HepG2 (cell line): ENCODE results near the gene GMCL2. TPM values are rescaled to one million over a fixed set of nuclear protein-coding genes. Genes with fewer than 3 reads are reported as not detected.

Experiments
- ATAC-seq: fragments of 200-7000 bp; cut with Tn5 transposase; 3 replicates; pipeline ENCODE4 v1.9.1; 2020; ENCODE audit warnings: mild to moderate bottlenecking, moderate library complexity
- BruUV-seq: library from RNA; stranded (reverse); fragments of 400-500 nt; replicated peaks from 2 replicates; lab custom pipeline; 2021; lab: Mats Ljungman, UMichigan
- CTCF ChIA-PET: fragments of 300-600 bp; formaldehyde crosslinking; extraction: SDS; loops from one replicate; lab custom pipeline; 2021; ENCODE audit warnings: low total read pairs, inconsistent platforms, low intra/inter-chr PET ratio; lab: Yijun Ruan, JAX
- POLR2A ChIA-PET: fragments of 350-600 bp; sonication (Branson Sonifier 250); formaldehyde crosslinking; loops from one replicate; lab custom pipeline; 2020; ENCODE audit warnings: antibody characterized with exemption, inconsistent platforms; lab: Yijun Ruan, JAX
- DNase-seq: peaks from one replicate; pipeline ENCODE4 v3.0.0-alpha.2; 2015; ENCODE audit warnings: low spot score
- FAIRE-seq: peaks from 3 replicates; lab custom pipeline; 2011; peaks lifted over from hg19 to GRCh38; lab: Jason Lieb, UNC
- H2AFZ ChIP-seq: one replicate; pipeline ENCODE4 v1.6.1; 2011; ENCODE audit warnings: low read length, inconsistent platforms
- H3K27ac ChIP-seq: fragments of 300-600 bp; 3 replicates; pipeline ENCODE4 v1.8.0; 2011; ENCODE audit warnings: mixed run types, mild to moderate bottlenecking, mixed read lengths, low read length, inconsistent platforms; ENCODE audit not compliant: insufficient read depth; ENCODE audit errors: extremely low read length
- H3K27me3 ChIP-seq, 2 experiments: fragments of 200-600 bp in 1 of 2; 2 replicates in 1 of 2; 3 replicates in 1 of 2; pipeline versions ENCODE4 v1.6.0 to v1.8.0; 2011; ENCODE audit warnings: low read length in 2 of 2, mild to moderate bottlenecking in 2 of 2, moderate library complexity in 2 of 2, inconsistent platforms in 1 of 2; ENCODE audit not compliant: insufficient read depth in 2 of 2, control insufficient read depth in 1 of 2
- H3K36me3 ChIP-seq, 2 experiments: fragments of 200-600 bp in 1 of 2; replicated peaks in 1 of 2; 2 replicates in 1 of 2; 3 replicates in 1 of 2; pipeline versions ENCODE4 v1.5.1 to v1.8.0; 2011; ENCODE audit warnings: low read length in 2 of 2, inconsistent platforms in 1 of 2; ENCODE audit not compliant: insufficient read depth in 2 of 2, control insufficient read depth in 1 of 2
- H3K4me1 ChIP-seq: 2 replicates; pipeline ENCODE4 v1.5.1; 2012; ENCODE audit warnings: low read length, inconsistent platforms; ENCODE audit not compliant: insufficient read depth
- H3K4me2 ChIP-seq: 2 replicates; pipeline ENCODE4 v1.6.0; 2011; ENCODE audit warnings: low read depth, low read length, inconsistent platforms
- H3K4me3 ChIP-seq, 3 experiments: fragments of 200-600 bp in 1 of 3; sonication (generic), shearing (Covaris generic) in 1 of 3; replicated peaks in 1 of 3; 2 replicates each; pipeline ENCODE4 v1.5.1; 2011 to 2016; ENCODE audit warnings: low read length in 3 of 3, inconsistent platforms in 2 of 3, low read depth in 2 of 3, mild to moderate bottlenecking in 2 of 3, control low read depth in 1 of 3, mixed read lengths in 1 of 3; ENCODE audit not compliant: insufficient read depth in 1 of 3
- H3K79me2 ChIP-seq: one replicate; pipeline ENCODE4 v1.6.1; 2011; ENCODE audit warnings: low read length, inconsistent platforms; ENCODE audit not compliant: insufficient read depth
- H3K9ac ChIP-seq: 2 replicates; pipeline ENCODE4 v1.6.0; 2011; ENCODE audit warnings: mild to moderate bottlenecking, low read depth, low read length, inconsistent platforms; ENCODE audit not compliant: insufficient read depth
- H3K9me3 ChIP-seq: 2 replicates; pipeline ENCODE4 v1.5.1; 2012; ENCODE audit warnings: mild to moderate bottlenecking, low read length
- H4K20me1 ChIP-seq: 2 replicates; pipeline ENCODE4 v1.6.0; 2011; ENCODE audit warnings: inconsistent platforms, mild to moderate bottlenecking, low read length, moderate library complexity; ENCODE audit not compliant: insufficient read depth
- AGO2 ChIP-seq: fragments of 200-400 bp; formaldehyde crosslinking; optimal IDR thresholded peaks from 2 replicates; pipeline ENCODE3; 2017; ENCODE audit warnings: mild to moderate bottlenecking, low read depth, low read length, moderate library complexity
- RERE ChIP-seq: IDR thresholded peaks from 2 replicates; pipeline ENCODE4 v1.6.1; 2016; ENCODE audit warnings: low read depth, missing genetic modification reagents, missing compliant biosample characterization
- WGBS: methylation state at CpG from one replicate; pipeline ENCODE4 v1.1.6; 2017; ENCODE audit warnings: low lambda C conversion rate; 5-methylcytosine and 5-hydroxymethylcytosine counted together
- in situ Hi-C: cut with HindIII; loops from 2 replicates; pipeline ENCODE4 v1.10.0; 2017; ENCODE audit warnings: low pct_unique_long_range_greater_than_20kb; ENCODE audit not compliant: extremely low pct_ligation_motif_present
- intact Hi-C: fragments of 100-400 bp; cut with micrococcal nuclease; formaldehyde crosslinking; loops from one replicate; pipeline ENCODE4 v1.10.0; 2022; ENCODE audit not compliant: unreplicated experiment
- polyA plus RNA-seq, 8 experiments: library from polyadenylated mRNA; depleted of rRNA in 3 of 8; stranded (reverse) in 7 of 8; unstranded in 1 of 8; fragments of >200 nt; fragmentation: Illumina TruSeq in 4 of 8; extraction: Trizol in 4 of 8; gene quantifications; 2 replicates each; pipeline versions ENCODE4 v1.2.1 to v1.2.3, GENCODE V29; 2011 to 2016; ENCODE audit warnings: low read depth in 4 of 8, missing spikeins in 1 of 8, mixed read lengths in 1 of 8; ENCODE audit not compliant: insufficient read depth in 1 of 8
- total RNA-seq, 5 experiments: library from RNA; depleted of rRNA; stranded (reverse); fragments of >200 nt; fragmentation: Illumina TruSeq; extraction: Trizol; gene quantifications; 2 replicates each; pipeline ENCODE4 v1.2.3, GENCODE V29; 2016; ENCODE audit warnings: low read depth in 1 of 5

The GMCL2 gene
- total and polyA plus RNA-seq, 2 of the 13 experiments (the other 11 are each of a cell fraction or from before 2014, with no cell fraction given): 0.03 TPM; not detected in 1

- H3K9me3 ChIP-seq: no peaks in the 10 kb centered on the region
- 100% methylated on average over 3 of the region's 15 CpGs for WGBS
- no peak for TF ChIP-seq RERE (CRISPR knock-in tag)
- TF ChIP-seq AGO2: peak; percentile 55
- ChIA-PET POLR2A (interaction anchor here (1.3 kb wide), 1 partner anchor 10 kb away, joined by 3 read pairs; no protein-coding TSS in a partner anchor), CTCF (no interaction called here)
- no peaks in the 10 kb centered on the region for H3K4me1 ChIP-seq
- ATAC-seq: 0 out of 3 replicates have a peak, but pooled peaks have one; percentile 5
- no peak overlapping the region for H3K4me3 ChIP-seq
- BruUV-seq: no TSS peak
- no peaks in the 10 kb centered on the region for H3K79me2 ChIP-seq
- H3K27me3 ChIP-seq: no peaks in the 10 kb centered on the region
- H3K4me2 ChIP-seq: no peak overlapping the region
- peaks cover 7 to 15% of the 10 kb centered on the region in 2 experiments; a peak in 4 of 5 replicates for H3K36me3 ChIP-seq
- no peak overlapping the region for H3K27ac ChIP-seq
- H3K9ac ChIP-seq: no peak overlapping the region
- H4K20me1 ChIP-seq: no peaks in the 10 kb centered on the region
- intact Hi-C loops (no loop called here), in situ Hi-C loops (no loop called here)
- DNase-seq: no peak
- FAIRE-seq: no peak
- H2AFZ ChIP-seq: no peak overlapping the region
Measured at GRCh38 chr5:178222292-178222691, 35.1 kb upstream of the GMCL2 start.
